ENCODE measurements around the gene NKAIN4. TPM values are rescaled to one million over a fixed set of nuclear protein-coding genes. Genes with fewer than 3 reads are reported as not detected.
"Not testable (repeated sequence)": the region's sequence is repeated elsewhere in the genome, so short reads cannot be mapped to it uniquely, and the experiment has no call there.

The NKAIN4 gene
- total RNA-seq, 1 experiment from 2014 or later: not detected

GRCh38 chr20:63222541-63222940 lies 31.7 kb downstream of the NKAIN4 start:
- BruUV-seq (replicated peaks): no TSS peak
- no peaks in the 10 kb centered on the region for H3K36me3 ChIP-seq (ENCODE audit: insufficient read depth, low read length, poor library complexity, severe bottlenecking)
- H3K9me3 ChIP-seq (ENCODE audit: low read depth, low read length, poor library complexity, severe bottlenecking): no peaks in the 10 kb centered on the region
- CTCF ChIA-PET: interaction anchor here (0.6 to 2.6 kb wide), 2 partner anchors 159 to 214 kb away, joined by 8 to 25 read pairs; no protein-coding TSS in a partner anchor
- no peaks in the 10 kb centered on the region for H3K4me1 ChIP-seq (ENCODE audit: insufficient read depth, low read length, poor library complexity, severe bottlenecking)
- H3K27ac ChIP-seq (ENCODE audit: low read depth, low read length, poor library complexity, severe bottlenecking): no peak overlapping the region
- TF ChIP-seq EZH2 (IDR thresholded peaks at IDR 0.05; ENCODE audit: borderline replicate concordance, low read depth, low read length, poor library complexity, severe bottlenecking): no peak
- TF ChIP-seq, protein P1, sequence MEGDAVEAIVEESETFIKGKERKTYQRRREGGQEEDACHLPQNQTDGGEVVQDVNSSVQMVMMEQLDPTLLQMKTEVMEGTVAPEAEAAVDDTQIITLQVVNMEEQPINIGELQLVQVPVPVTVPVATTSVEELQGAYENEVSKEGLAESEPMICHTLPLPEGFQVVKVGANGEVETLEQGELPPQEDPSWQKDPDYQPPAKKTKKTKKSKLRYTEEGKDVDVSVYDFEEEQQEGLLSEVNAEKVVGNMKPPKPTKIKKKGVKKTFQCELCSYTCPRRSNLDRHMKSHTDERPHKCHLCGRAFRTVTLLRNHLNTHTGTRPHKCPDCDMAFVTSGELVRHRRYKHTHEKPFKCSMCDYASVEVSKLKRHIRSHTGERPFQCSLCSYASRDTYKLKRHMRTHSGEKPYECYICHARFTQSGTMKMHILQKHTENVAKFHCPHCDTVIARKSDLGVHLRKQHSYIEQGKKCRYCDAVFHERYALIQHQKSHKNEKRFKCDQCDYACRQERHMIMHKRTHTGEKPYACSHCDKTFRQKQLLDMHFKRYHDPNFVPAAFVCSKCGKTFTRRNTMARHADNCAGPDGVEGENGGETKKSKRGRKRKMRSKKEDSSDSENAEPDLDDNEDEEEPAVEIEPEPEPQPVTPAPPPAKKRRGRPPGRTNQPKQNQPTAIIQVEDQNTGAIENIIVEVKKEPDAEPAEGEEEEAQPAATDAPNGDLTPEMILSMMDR (conservative IDR thresholded peaks at IDR 0.05; ENCODE audit: low read depth, low read length): no peak
- H3K4me3 ChIP-seq (ENCODE audit: low read depth, low read length, poor library complexity, severe bottlenecking): no peak overlapping the region
- intact Hi-C loops (cut with micrococcal nuclease; ENCODE audit: unreplicated experiment): no loop called here
- POLR2A ChIA-PET (ENCODE audit: low non-redundant PET): no interaction called here
- DNase-seq (ENCODE audit: low spot score): no peak
- H3K27me3 ChIP-seq (replicated peaks; ENCODE audit: insufficient read depth, low read depth, low read length, poor library complexity): peaks cover 14% of the 10 kb centered on the region

DNA sequence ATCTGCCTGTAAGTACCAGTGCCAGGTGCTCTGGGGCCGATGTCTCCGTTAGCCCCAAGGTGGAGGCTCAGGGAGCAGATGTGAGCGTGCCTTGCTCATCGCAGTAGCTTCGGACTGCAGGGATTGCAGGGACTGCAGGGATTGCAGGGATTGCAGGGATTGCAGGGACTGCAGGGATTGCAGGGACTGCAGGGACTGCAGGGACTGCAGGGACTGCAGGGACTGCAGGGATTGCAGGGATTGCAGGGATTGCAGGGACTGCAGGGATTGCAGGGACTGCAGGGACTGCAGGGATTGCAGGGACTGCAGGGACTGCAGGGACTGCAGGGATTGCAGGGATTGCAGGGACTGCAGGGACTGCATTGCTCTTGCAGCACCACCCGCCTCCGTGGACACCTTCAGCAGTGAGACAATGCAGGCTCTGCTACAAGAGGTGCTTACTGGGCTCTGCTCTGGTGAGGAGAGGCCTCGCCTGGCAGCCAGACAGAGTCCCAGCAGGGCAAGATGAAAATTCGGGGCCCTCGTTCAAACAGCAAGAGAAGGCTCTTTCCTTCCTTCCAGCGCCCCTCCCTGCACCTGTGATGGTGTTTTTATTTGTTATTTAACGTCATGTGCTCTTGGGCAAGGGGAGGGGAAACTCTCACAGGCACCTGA lies 32.7 kb downstream of the NKAIN4 start:
- H3K4me1 ChIP-seq (ENCODE audit: insufficient read depth, low read length, poor library complexity, severe bottlenecking); CTCF ChIA-PET; DNase-seq (ENCODE audit: low spot score); H3K36me3 ChIP-seq (ENCODE audit: insufficient read depth, low read length, poor library complexity, severe bottlenecking); intact Hi-C loops (cut with micrococcal nuclease; ENCODE audit: unreplicated experiment); H3K4me3 ChIP-seq (ENCODE audit: low read depth, low read length, poor library complexity, severe bottlenecking); H3K9me3 ChIP-seq (ENCODE audit: low read depth, low read length, poor library complexity, severe bottlenecking); BruUV-seq (replicated peaks); H3K27ac ChIP-seq (ENCODE audit: low read depth, low read length, poor library complexity, severe bottlenecking); POLR2A ChIA-PET (ENCODE audit: low non-redundant PET): not testable (repeated sequence)
- peaks cover 14% of the 10 kb centered on the region for H3K27me3 ChIP-seq (replicated peaks; ENCODE audit: insufficient read depth, low read depth, low read length, poor library complexity)

GRCh38 chr20:63220696-63221399 lies 33.4 kb downstream of the NKAIN4 start:
- TF ChIP-seq, protein P1 (conservative IDR thresholded peaks at IDR 0.05; ENCODE audit: low read depth, low read length): no peak
- no peak for TF ChIP-seq EZH2 (IDR thresholded peaks at IDR 0.05; ENCODE audit: borderline replicate concordance, low read depth, low read length, poor library complexity, severe bottlenecking)
- Histone ChIP-seq H3K27me3 (replicated peaks; ENCODE audit: insufficient read depth, low read depth, low read length, poor library complexity) (peaks cover 14% of the 10 kb centered on the region), H3K4me3 (ENCODE audit: low read depth, low read length, poor library complexity, severe bottlenecking) (no peak overlapping the region), H3K36me3 (ENCODE audit: insufficient read depth, low read length, poor library complexity, severe bottlenecking) (no peaks in the 10 kb centered on the region), H3K9me3 (ENCODE audit: low read depth, low read length, poor library complexity, severe bottlenecking) (no peaks in the 10 kb centered on the region), H3K27ac (ENCODE audit: low read depth, low read length, poor library complexity, severe bottlenecking) (no peak overlapping the region), H3K4me1 (ENCODE audit: insufficient read depth, low read length, poor library complexity, severe bottlenecking) (no peaks in the 10 kb centered on the region)
- DNase-seq (ENCODE audit: low spot score): no peak
- POLR2A ChIA-PET (ENCODE audit: low non-redundant PET): no interaction called here
- intact Hi-C loops (cut with micrococcal nuclease; ENCODE audit: unreplicated experiment): no loop called here
- BruUV-seq (replicated peaks): no TSS peak
- CTCF ChIA-PET: no interaction called here

Measured in A673 (cell line).